H1 (cell line): ENCODE data around the gene LHPP. TPM values are rescaled to one million over a fixed set of nuclear protein-coding genes. Genes with fewer than 3 reads are reported as not detected.

Experiments
- BCL11A ChIP-seq, 2 experiments: IDR thresholded peaks; one replicate each; pipeline ENCODE4 v1.6.1; 2011; ENCODE audit warnings: low read depth in 2 of 2, low read length in 2 of 2, mild to moderate bottlenecking in 2 of 2
- CEBPB ChIP-seq: IDR thresholded peaks from 2 replicates; pipeline ENCODE4 v1.6.1; 2012; ENCODE audit warnings: low read depth, low read length
- CHD7 ChIP-seq: fragments of 300-600 bp; sonication (generic); IDR thresholded peaks from 2 replicates; pipeline ENCODE4 v1.7.1; 2012; ENCODE audit warnings: low read length, moderate library complexity, mild to moderate bottlenecking, inconsistent platforms; ENCODE audit not compliant: insufficient replicate concordance
- HDAC6 ChIP-seq: IDR thresholded peaks from one replicate; pipeline ENCODE4 v1.7.1; 2012; ENCODE audit warnings: low read depth, mild to moderate bottlenecking, inconsistent platforms, low read length, moderate library complexity
- RAD21 ChIP-seq, 2 experiments: IDR thresholded peaks in 1 of 2; conservative IDR thresholded peaks in 1 of 2; 2 replicates each; pipeline ENCODE4 v1.6.1; 2011; ENCODE audit warnings: low read depth in 2 of 2, low read length in 2 of 2, improper control_type of control experiment in 1 of 2, inconsistent platforms in 1 of 2, mild to moderate bottlenecking in 1 of 2, moderate library complexity in 1 of 2
- SAP30 ChIP-seq: fragments of 300-600 bp; sonication (generic); IDR thresholded peaks from 2 replicates; pipeline ENCODE4 v1.7.1; 2012; ENCODE audit warnings: low read length, moderate library complexity, mild to moderate bottlenecking, inconsistent platforms; ENCODE audit not compliant: insufficient read depth, insufficient replicate concordance
- TAF1 ChIP-seq: IDR thresholded peaks from 2 replicates; pipeline ENCODE4 v1.6.1; 2011; ENCODE audit warnings: mild to moderate bottlenecking, low read depth, low read length
- USF2 ChIP-seq: IDR thresholded peaks from 2 replicates; pipeline ENCODE4 v1.6.1; 2011; ENCODE audit warnings: low read length, improper control_type of control experiment
- polyA plus RNA-seq, 7 experiments: library from polyadenylated mRNA; depleted of rRNA in 3 of 7; stranded (reverse) in 5 of 7; unstranded in 2 of 7; fragments of >200 nt in 5 of 7; fragments of 200-250 nt in 2 of 7; gene quantifications; 1 replicate in 5 of 7; 2 replicates in 1 of 7; 4 replicates in 1 of 7; pipeline versions ENCODE4 v1.2.1 to v1.2.3, GENCODE V29; 2011 to 2013; ENCODE audit warnings: missing spikeins in 2 of 7, mixed read lengths in 2 of 7
- total RNA-seq: library from RNA; stranded (reverse); fragmentation: NEBNext Ultra II Directional; extraction: Animal tissue kit (Norgen Biotek cat#: 25700); gene quantifications from 2 replicates; pipeline ENCODE4 v1.2.1, GENCODE V29; 2021

The LHPP gene
- total and polyA plus RNA-seq, 2 of the 8 experiments (the other 6 are each of a cell fraction or from before 2014, with no cell fraction given), result 26.0 to 45.0 TPM

- TF ChIP-seq CHD7, result no peak
- TF ChIP-seq HDAC6, result no peak
- TF ChIP-seq RAD21 (IDR thresholded peaks at IDR 0.05 in 1 of 2, conservative IDR thresholded peaks at IDR 0.05 in 1 of 2; ENCODE audit: low read depth in 2 of 2, low read length in 2 of 2), result peak; percentile 24 to 48; a peak in 2 of 4 replicates
- TF ChIP-seq BCL11A (IDR thresholded peaks at IDR 0.05; ENCODE audit: low read depth in 2 of 2, low read length in 2 of 2), result no peak
- TF ChIP-seq USF2, result no peak
- TF ChIP-seq SAP30, result no peak
- TF ChIP-seq CEBPB, result no peak
- no peak for TF ChIP-seq TAF1
These were observed 151.2 kb downstream of the LHPP start (continued) for GRCh38 chr10:124612611-124613498.
